Ramos (cell line): ENCODE data around the gene ACOT6.
"Not testable (repeated sequence)": the region's sequence is repeated elsewhere in the genome, so short reads cannot be mapped to it uniquely, and the experiment has no call there.

ENCODE experiments used
- in situ Hi-C: fragments of 300-500 bp; cut with MboI; formaldehyde crosslinking; loops from one replicate; pipeline ENCODE4 v1.14.3; 2022; ENCODE audit warnings: low sequenced_read_pairs; ENCODE audit not compliant: unreplicated experiment

The ACOT6 gene

DNA sequence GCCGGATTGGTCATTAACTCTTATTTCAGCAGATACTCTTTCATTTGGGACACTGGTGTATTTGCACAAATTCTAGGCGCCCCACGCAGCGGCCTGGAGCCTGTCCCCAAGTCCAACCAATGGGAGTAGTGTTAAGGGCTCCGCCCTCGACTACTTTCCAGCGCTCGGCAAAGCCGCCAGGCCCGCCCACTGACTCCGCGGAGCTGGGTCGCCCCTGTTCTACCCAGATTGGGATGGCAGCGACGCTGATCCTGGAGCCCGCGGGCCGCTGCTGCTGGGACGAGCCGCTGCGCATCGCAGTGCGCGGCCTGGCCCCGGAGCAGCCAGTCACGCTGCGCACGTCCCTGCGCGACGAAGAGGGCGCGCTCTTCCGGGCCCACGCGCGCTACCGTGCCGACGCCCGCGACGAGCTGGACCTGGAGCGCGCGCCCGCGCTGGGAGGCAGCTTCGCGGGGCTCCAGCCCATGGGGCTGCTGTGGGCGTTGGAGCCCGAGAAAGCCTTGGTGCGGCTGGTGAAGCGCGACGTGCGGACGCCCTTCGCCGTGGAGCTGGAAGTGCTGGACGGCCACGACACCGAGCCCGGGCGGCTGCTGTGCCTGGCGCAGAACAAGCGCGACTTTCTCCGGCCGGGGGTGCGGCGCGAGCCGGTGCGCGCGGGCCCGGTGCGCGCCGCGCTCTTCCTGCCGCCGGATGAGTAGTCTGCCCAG, at the start of gene ACOT6:
TSS of gene ACOT6 (plus strand) at position 179 of the 707 bp plus-strand sequence. CDS start at position 234, 55 bp downstream.
- in situ Hi-C loops = no loop called here

- in situ Hi-C loops = not testable (repeated sequence)
These were observed 49.6 kb upstream of the ACOT6 start for GRCh38 chr14:73562696-73563095.

DNA sequence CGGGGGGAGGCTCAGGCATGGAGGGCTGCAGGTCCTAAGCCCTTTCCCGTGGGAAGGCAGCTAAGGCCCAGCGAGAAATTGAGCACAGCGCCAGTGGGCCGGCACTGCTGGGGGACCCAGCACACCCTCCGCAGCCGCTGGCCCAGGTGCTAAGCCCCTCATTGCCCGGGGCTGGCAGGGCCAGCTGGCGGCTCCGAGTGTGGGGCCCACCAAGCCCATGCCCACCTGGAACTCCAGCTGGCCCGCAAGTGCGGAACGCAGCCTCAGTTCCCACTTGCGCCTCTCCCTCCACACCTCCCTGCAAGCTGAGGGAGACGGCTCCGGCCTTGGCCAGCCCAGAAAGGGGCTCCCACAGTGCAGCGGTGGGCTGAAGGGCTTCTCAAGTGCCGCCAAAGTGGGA, 45.9 kb upstream of the ACOT6 start:
- in situ Hi-C loops = not testable (repeated sequence)

GRCh38 chr14:73566935-73567334, 45.4 kb upstream of the ACOT6 start:
- in situ Hi-C loops = not testable (repeated sequence)

DNA sequence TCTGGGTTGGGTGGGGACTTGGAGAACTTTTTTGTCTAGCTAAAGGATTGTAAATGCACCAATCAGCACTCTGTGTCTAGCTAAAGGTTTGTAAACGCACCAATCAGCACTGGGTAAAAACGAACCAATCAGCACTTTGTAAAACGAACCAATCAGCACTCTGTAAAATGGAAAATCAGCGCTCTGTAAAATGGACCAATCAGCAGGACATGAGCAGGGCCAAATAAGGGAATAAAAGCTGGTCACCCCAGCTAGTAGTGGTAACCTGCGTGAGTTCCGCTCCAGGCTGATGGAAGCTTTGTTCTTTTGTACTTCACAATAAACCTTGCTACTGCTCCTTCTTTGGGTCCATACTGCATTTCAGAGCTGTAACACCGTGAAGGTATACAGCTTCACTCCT, 45.0 kb upstream of the ACOT6 start:
- in situ Hi-C loops = no loop called here

DNA sequence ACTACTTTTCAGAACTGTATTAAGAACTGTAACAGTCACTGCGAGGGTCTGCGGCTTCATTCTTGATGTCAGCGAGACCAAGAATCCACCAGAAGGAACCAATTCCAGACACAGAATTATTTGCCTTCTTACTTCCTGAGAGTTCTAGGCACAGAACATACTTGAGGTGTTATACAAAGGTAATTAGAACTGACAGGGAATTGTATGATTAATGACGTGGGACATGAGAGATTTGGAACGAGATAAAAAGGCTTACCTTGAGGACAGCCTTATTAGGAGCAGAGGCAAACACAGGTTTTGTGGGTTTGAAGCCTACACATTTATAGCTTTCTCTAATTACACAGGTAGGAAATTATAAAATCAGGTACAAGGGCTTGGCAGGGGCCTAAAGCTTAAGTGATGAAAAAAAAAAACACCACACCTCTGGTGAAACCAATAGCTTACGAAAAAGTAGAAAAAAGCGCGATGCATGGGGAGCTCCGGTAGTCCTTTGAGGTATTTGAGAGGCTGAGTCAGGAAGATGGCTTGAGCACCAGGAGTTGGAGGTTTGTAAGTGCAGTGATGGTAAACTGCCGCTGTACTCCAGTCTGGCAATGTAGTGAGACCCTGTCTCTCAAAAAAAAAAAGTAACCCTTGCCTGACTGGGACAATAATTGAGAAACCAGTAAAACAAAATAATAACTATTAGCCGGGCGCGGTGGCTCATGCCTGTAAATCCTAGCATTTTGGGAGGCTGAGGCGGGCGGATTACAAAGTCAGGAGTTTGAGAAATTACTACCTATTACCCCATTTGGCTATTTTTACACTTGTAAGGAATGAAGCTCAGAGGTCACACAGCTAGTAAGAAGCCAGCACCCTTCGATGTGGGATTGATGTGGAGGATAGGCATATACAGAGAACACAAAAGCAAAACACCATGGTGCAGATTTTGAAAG, 44.1 kb upstream of the ACOT6 start:
- in situ Hi-C loops = no loop called here

DNA sequence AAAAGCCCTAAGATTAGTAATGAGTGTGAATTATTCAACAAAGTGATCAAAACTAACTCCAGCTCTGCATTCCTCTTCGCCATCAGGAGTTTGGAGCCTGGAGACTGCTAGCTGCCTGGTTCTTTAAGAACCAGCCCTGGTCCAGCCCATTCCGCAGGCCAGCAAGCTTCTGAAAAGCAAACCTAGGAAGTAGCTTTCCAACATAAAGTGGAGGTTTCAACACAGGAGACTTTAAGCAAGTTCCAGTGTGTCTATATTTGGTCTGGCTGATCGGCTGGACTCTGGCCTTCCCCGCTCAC, 43.5 kb upstream of the ACOT6 start:
- in situ Hi-C loops = not testable (repeated sequence)

GRCh38 chr14:73569185-73569958, 42.9 kb upstream of the ACOT6 start, which contains the start of gene ACOT2:
TSS of gene ACOT2 (plus strand) at chr14:73569213. CDS start at chr14:73569241, 28 bp downstream.
- in situ Hi-C loops = not testable (repeated sequence)

GRCh38 chr14:73570913-73571312, 41.4 kb upstream of the ACOT6 start:
- in situ Hi-C loops = not testable (repeated sequence)

DNA sequence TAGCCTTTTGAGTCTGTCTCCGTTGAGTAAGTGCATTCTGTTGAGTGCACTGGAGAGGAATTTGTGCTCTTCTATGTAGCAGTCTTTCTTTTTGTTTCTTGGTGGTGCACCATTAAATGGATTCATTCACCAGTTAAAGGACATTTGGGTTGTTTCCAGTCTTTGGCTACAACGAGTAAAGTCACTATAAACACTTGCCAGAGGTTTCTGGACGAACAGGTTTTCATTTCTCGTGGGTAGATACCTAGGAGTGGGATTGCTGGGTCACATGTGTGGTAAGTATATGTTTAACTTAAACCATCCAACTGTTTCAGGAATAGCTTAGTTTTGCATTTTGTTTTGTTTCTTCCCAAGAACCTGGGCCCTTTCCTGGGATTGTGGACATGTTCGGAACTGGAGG, 39.3 kb upstream of the ACOT6 start:
- in situ Hi-C loops = not testable (repeated sequence)

DNA sequence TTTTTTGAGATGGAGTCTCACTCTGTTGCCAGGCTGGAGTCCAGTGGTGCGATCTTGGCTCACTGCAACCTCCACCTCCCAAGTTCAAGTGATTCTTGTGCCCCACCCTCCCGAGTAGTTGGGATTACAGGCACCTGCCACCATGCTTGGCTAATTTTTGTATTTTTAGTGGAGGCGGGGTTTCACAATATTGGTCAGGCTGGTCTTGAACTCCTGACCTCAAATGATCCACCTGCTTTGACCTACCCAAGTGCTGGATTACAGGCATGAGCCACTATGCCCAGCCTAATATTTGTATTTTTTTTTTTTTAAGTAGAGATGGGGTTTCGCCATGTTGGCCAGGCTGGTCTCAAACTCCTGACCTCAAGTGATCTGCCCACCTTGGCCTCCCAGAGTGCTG, 38.6 kb upstream of the ACOT6 start:
- in situ Hi-C loops = not testable (repeated sequence)

DNA sequence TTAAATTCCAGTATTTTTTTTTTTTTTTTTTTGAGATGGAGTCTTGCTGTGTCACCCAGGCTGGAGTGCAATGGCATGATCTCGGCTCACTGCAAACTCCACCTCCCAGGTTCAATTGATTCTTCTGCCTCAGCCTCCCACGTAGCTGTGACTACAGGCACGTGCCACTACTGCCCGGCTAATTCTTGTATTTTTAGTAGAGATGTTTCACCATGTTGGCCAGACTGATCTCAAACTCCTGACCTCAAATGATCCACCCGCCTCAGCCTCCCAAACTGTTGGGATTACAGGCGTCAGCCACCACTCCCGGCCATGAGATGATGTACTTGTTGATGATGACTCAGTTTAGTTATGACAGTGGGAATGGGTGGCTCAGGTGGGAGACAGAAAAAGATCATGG, 38.1 kb upstream of the ACOT6 start:
- in situ Hi-C loops = not testable (repeated sequence)

DNA sequence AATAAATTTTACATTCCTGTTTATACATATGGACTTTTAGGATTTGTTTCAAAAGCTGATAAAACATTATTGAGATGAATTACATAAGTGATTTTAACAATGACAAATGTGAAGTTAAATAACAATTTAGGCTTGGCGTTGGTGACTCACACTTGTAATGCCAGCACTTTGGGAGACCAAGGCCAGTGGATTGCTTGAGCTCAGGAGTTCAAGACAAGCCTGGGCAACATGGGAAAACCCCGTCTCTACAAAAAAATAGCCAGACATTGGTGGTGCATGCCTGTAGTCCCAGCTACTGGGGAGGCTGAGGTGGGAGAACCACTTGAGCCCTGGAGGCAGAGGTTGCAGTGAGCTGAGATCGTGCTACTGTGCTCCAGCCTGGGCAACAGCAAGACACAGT, 35.9 kb upstream of the ACOT6 start:
- in situ Hi-C loops = no loop called here

GRCh38 chr14:73577214-73577613, 35.1 kb upstream of the ACOT6 start:
- in situ Hi-C loops = not testable (repeated sequence)

DNA sequence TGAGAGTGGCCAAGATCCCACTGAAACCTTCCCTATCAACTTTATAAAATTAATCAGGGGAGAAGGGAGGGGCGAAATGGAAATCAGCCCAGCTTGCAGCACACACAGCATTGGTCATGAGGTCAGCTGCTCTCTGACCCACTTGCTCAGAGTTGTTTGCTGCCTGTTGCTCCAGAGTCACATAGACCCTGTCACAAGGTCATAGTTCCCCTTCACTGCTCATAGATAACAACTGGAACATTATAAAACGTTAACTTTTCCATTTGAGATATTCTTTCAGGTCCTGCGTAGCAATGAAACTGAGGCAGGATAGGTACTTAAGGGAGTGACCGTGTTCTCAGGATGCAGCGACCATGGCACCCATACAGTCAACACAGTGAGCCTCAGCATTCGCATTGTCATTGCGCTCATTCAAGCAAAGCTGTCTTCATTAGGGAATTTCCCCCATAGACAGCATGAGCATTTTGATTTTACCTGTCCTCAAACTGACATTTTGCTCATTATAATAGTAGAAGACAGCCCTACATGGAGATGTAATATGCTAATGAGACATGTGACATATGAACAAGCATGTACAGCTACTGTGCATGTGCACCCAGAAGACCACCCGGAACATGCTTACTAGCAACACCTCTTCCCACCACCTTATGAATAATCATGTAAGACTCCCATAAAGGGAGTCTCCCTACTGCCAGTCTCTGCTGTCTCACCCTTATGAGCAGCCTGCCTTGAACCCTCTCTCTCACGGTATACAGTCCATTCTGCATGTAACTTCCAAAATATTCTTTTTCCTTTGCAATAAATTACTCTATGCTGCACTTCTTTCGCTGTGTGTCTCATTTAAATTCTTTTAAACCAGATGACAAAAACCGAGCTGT, 30.0 kb upstream of the ACOT6 start:
- in situ Hi-C loops = not testable (repeated sequence)

DNA sequence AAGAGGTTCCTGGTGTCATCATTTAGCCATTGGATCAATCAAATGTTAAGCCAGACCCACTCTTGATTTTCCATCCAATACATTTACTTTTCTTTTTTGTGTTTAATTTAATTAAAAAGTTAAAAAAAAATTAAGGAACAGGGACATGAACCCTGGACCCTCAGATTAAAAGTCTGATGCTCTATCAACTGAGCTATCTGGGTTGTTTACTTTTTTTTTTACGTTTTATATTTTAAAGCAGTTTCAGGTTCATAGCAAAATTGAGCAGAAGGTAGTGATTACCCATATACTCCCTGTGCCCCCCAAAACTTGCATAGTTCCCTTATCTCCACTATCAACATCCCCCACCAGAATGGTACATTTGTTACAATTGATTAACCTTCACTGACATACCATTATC, 23.6 kb upstream of the ACOT6 start:
- in situ Hi-C loops = no loop called here

DNA sequence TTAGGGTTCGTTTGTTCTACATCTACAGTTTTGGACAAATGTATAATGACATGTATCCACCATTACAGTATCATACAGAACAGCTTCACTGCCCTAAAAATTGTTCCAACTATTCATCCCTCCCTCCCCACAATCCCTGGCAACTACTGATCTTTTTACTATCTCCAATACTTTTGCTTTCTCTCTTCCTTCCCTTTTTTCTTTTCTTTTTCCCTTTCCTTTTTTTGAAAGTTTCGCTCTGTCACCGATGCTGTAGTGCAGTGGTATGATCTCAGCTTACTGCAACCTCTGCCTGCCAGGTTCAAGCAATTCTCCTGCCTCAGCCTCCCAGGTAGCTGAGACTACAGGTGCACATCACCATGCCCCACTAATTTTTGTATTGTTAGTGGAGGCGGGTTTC, 23.2 kb upstream of the ACOT6 start:
- in situ Hi-C loops = no loop called here

GRCh38 chr14:73590673-73591004, 21.7 kb upstream of the ACOT6 start:
- in situ Hi-C loops = not testable (repeated sequence)

- in situ Hi-C loops = no loop called here
These were observed 20.4 kb upstream of the ACOT6 start, which contains the start of gene ACOT4 for GRCh38 chr14:73591690-73592449. TSS of gene ACOT4 (plus strand) at chr14:73591873. CDS start at chr14:73591960, 87 bp downstream.
